GM12875 (cell line): ENCODE results near the gene GMEB1.
"Not testable (repeated sequence)": the region's sequence is repeated elsewhere in the genome, so short reads cannot be mapped to it uniquely, and the experiment has no call there.

Source experiments
- H3K4me3 ChIP-seq: one replicate; pipeline ENCODE4 v1.5.1; 2011; ENCODE audit warnings: low read depth, low read length, control low read depth
- CTCF ChIP-seq: IDR thresholded peaks from 2 replicates; pipeline ENCODE4 v1.5.1; 2011; ENCODE audit warnings: low read depth, mild to moderate bottlenecking, control low read depth, inconsistent platforms, low read length, moderate library complexity, borderline replicate concordance; ENCODE audit not compliant: insufficient read depth

Gene GMEB1

DNA sequence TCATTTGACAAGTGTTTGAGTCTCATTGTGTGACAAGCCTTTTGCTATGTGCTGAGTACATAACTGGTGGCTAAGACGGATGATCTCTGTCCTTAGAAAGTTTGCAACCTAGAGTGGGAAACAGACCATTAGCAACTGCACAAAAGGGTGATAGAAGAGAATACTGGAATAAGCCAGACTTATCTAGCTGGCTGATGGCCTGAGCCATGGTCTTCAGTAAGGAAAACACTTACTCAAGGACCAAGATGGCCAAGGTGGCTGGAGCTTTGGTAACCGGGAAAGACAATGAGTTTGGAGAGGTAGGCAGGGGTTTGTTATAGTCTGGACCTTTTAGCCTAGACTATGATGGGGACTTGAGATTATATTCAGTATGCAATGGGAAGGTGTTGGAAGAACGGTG lies 24.1 kb upstream of the GMEB1 start:
- no peak overlapping the region for H3K4me3 ChIP-seq

DNA sequence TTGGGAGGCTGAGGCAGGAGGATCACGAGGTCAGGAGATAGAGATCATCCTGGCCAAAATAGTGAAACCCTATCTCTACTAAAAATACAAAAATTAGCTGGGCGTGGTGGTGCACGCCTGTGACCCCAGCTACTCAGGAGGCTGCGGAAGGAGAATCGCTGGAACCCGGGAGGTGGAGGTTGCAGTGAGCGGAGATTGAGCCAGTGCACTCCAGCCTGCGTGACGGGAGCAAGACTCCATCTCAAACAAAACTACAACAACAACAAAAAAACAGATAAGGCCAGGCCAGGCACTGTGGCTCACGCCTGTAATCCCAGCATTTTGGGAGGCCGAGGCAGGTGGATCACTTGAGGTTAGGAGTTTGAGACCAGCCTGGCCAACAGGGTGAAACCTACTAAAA lies 23.2 kb upstream of the GMEB1 start:
- H3K4me3 ChIP-seq: not testable (repeated sequence)

More for the DNA sequence above, 24.1 kb upstream of the GMEB1 start:
- TF ChIP-seq CTCF: no peak

GRCh38 chr1:28646040-28646439 lies 22.5 kb upstream of the GMEB1 start:
- TF ChIP-seq CTCF: no peak
- no peak overlapping the region for H3K4me3 ChIP-seq

- peak overlapping the region; percentile 21 for H3K4me3 ChIP-seq
- no peak for TF ChIP-seq CTCF
These were observed 20.5 kb upstream of the GMEB1 start for GRCh38 chr1:28648008-28648473.

- no peak for TF ChIP-seq CTCF
- peak within 1 kb of the TSS; percentile 21 for H3K4me3 ChIP-seq
These were observed 19.9 kb upstream of the GMEB1 start, which contains the start of gene RNU11 for GRCh38 chr1:28648474-28649198. Gene RNU11, plus strand, starts transcription at chr1:28648600.

GRCh38 chr1:28653063-28653462 lies 15.5 kb upstream of the GMEB1 start:
- H3K4me3 ChIP-seq: not testable (repeated sequence)

- H3K4me3 ChIP-seq: not testable (repeated sequence)
These were observed 14.7 kb upstream of the GMEB1 start for GRCh38 chr1:28653870-28654269.

GRCh38 chr1:28655448-28656311 lies 12.9 kb upstream of the GMEB1 start:
- H3K4me3 ChIP-seq: not testable (repeated sequence)

DNA sequence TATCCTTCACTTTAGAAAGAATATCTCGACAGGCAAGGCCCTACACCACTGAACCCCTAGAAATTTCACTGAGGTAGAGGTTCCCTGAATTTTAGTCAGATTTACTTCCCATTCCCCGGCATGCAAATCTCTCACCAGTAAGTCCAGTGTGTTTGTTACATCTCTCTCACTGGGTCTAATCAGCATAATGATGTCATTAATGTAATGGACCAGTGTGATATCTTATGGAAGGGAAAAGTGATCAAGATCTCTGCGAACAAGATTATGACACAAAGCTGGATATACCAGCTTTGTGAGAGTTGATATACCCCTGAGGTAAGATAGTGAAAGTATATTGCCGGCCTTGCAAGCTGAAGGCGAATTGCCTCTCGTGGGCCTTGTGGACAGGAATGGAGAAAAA lies 12.2 kb upstream of the GMEB1 start:
- no peak overlapping the region for H3K4me3 ChIP-seq
- no peak for TF ChIP-seq CTCF
